ENCODE data around the gene CCDC81. TPM values are rescaled to one million over a fixed set of nuclear protein-coding genes. Genes with fewer than 3 reads are reported as not detected.
A peak's percentile ranks its signal among the peaks of the same experiment; 100 is the strongest.

The CCDC81 gene
- total RNA-seq, 1 experiment from 2014 or later = 0.33 TPM

- Mint-ChIP-seq H3K9me3 (ENCODE audit: low read depth, unreplicated experiment) (peaks cover 2% of the 10 kb centered on the region), H3K4me1 (ENCODE audit: low read depth, unreplicated experiment) (peaks cover 12% of the 10 kb centered on the region), H3K27ac (ENCODE audit: unreplicated experiment) (peak overlapping the region; percentile 43), H3K36me3 (ENCODE audit: insufficient read depth, unreplicated experiment) (peaks cover 9% of the 10 kb centered on the region), H3K4me3 (ENCODE audit: low read depth, unreplicated experiment) (no peak overlapping the region), H3K27me3 (ENCODE audit: unreplicated experiment) (no peaks in the 10 kb centered on the region)
- TF ChIP-seq CTCF (IDR thresholded peaks at IDR 0.05; ENCODE audit: unreplicated experiment) = no peak
- CTCF ChIA-PET = interaction anchor here (0.6 kb wide), 1 partner anchor 474 kb away, joined by 3 read pairs; no protein-coding TSS in a partner anchor
- no TSS peak for BruUV-seq (replicated peaks)
- peak; percentile 56 for DNase-seq
- intact Hi-C loops (cut with micrococcal nuclease; ENCODE audit: unreplicated experiment) = no loop called here
Measured at GRCh38 chr11:86370922-86371594, 3.6 kb upstream of the CCDC81 start.

GRCh38 chr11:86372041-86372440, 2.6 kb upstream of the CCDC81 start:
- Mint-ChIP-seq H3K27ac (ENCODE audit: unreplicated experiment) (no peak overlapping the region), H3K4me1 (ENCODE audit: low read depth, unreplicated experiment) (peaks cover 12% of the 10 kb centered on the region), H3K9me3 (ENCODE audit: low read depth, unreplicated experiment) (peaks cover 4% of the 10 kb centered on the region), H3K36me3 (ENCODE audit: insufficient read depth, unreplicated experiment) (peaks cover 9% of the 10 kb centered on the region), H3K4me3 (ENCODE audit: low read depth, unreplicated experiment) (no peak overlapping the region), H3K27me3 (ENCODE audit: unreplicated experiment) (no peaks in the 10 kb centered on the region)
- DNase-seq = no peak
- CTCF ChIA-PET = no interaction called here
- no TSS peak for BruUV-seq (replicated peaks)
- TF ChIP-seq CTCF (IDR thresholded peaks at IDR 0.05; ENCODE audit: unreplicated experiment) = no peak
- intact Hi-C loops (cut with micrococcal nuclease; ENCODE audit: unreplicated experiment) = no loop called here

DNA sequence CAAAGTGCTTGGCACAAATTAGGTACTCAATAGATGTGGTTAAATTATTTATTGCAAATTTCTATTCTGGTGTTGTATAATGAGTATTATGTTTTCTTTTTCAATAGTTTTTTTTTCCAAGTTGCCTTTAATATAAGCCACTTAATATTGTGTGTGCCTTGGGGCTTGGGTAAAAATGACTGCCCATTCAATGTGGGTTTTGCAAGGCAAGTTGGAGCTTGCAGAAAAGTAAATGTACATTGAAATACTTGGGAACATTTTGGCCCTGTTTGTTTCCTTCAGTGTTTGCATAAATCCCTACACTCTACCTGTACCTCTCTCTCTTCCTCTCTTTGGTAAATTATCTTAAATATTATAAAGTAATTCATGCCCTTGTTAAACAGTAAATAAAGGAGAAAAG, 2.1 kb upstream of the CCDC81 start:
- Mint-ChIP-seq H3K4me1 (ENCODE audit: low read depth, unreplicated experiment) (peaks cover 12% of the 10 kb centered on the region), H3K27me3 (ENCODE audit: unreplicated experiment) (no peaks in the 10 kb centered on the region), H3K36me3 (ENCODE audit: insufficient read depth, unreplicated experiment) (peaks cover 9% of the 10 kb centered on the region), H3K27ac (ENCODE audit: unreplicated experiment) (no peak overlapping the region), H3K4me3 (ENCODE audit: low read depth, unreplicated experiment) (no peak overlapping the region), H3K9me3 (ENCODE audit: low read depth, unreplicated experiment) (peaks cover 4% of the 10 kb centered on the region)
- intact Hi-C loops (cut with micrococcal nuclease; ENCODE audit: unreplicated experiment) = no loop called here
- no TSS peak for BruUV-seq (replicated peaks)
- CTCF ChIA-PET = no interaction called here
- DNase-seq = no peak
- TF ChIP-seq CTCF (IDR thresholded peaks at IDR 0.05; ENCODE audit: unreplicated experiment) = no peak

- Mint-ChIP-seq H3K27me3 (ENCODE audit: unreplicated experiment) (no peaks in the 10 kb centered on the region), H3K9me3 (ENCODE audit: low read depth, unreplicated experiment) (peaks cover 4% of the 10 kb centered on the region), H3K27ac (ENCODE audit: unreplicated experiment) (no peak overlapping the region), H3K4me1 (ENCODE audit: low read depth, unreplicated experiment) (peaks cover 12% of the 10 kb centered on the region), H3K4me3 (ENCODE audit: low read depth, unreplicated experiment) (no peak overlapping the region), H3K36me3 (ENCODE audit: insufficient read depth, unreplicated experiment) (peaks cover 9% of the 10 kb centered on the region)
- intact Hi-C loops (cut with micrococcal nuclease; ENCODE audit: unreplicated experiment) = no loop called here
- no TSS peak for BruUV-seq (replicated peaks)
- CTCF ChIA-PET = no interaction called here
- no peak for TF ChIP-seq CTCF (IDR thresholded peaks at IDR 0.05; ENCODE audit: unreplicated experiment)
- no peak for DNase-seq
Measured at GRCh38 chr11:86374069-86374468, 618 bp upstream of the CCDC81 start.
